HG03097 (cell line): ENCODE data around the gene AP1M1.

Experiments used
- ATAC-seq: cut with Tn5 transposase; IDR thresholded peaks from one replicate; pipeline ENCODE4 v1.9.1; 2021; ENCODE audit not compliant: unreplicated experiment, low FRiP score

The AP1M1 gene

GRCh38 chr19:16185123-16185767, 12.5 kb upstream of the AP1M1 start, which contains the start of gene FAM32A:
FAM32A (plus strand) TSS chr19:16185410; CDS start chr19:16185443, 33 bp downstream.
- peak; percentile 75 for ATAC-seq

DNA sequence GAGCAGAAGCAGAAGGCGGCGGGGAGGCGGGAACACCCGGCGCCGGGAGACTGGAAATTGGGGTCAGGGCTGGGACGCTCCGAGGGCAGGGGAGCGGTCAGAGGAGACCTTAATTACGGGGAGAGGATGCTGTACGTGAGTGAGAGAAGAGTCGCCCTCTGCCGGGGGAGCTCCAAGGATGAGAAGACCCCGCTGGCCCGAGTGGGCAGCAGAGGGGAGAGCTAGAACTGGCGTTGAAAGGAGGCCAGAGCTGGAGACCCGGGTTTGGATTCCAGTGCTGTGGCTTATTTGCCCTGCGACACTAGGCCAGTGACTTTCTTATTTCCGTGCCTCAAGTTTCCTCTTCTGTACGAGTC, 12.0 kb upstream of the AP1M1 start:
- ATAC-seq: no peak

DNA sequence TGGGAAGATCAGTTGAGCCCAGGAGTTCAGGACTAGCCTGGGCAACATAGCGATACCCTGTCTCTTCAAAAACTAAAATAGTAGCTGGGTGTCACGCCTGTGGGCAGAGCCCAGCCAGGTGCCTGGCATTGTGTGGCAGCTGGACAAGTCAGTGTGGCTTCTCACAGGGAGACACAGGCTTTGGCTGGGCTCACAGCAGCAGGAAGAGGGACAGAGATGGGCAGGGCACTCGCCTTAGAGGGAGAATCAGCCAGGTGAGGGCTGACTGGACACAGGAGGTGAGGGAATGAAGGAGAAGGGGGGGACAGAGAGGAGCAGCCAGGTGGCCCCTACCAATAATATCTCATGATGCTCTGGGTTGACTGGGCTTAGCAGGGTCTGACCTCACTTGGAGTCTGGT, 9.2 kb upstream of the AP1M1 start:
- ATAC-seq: no peak

GRCh38 chr19:16190198-16190597, 7.5 kb upstream of the AP1M1 start:
- ATAC-seq: no peak

DNA sequence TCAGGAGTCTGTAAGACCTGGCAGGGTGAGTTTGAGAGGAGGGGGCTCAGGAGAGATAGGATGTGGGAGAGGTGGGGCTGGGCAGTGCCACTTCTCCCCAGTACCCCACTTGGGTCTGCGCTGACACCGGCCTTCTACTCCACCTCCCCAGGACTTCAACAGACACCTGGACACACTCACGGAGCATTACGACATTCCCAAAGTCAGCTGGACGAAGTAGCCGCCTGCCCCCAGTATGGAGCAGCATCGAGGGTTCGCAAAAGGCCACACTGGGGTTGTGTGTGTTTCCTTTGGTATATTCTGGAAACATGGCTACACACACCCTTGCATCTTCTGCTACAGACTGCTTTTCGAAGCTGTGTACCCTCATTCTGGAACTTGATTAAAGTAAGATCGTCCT, 7.0 kb upstream of the AP1M1 start:
- no peak for ATAC-seq

GRCh38 chr19:16191216-16191908, 6.3 kb upstream of the AP1M1 start:
- ATAC-seq: no peak

GRCh38 chr19:16193466-16193865, 4.2 kb upstream of the AP1M1 start:
- ATAC-seq: no peak

DNA sequence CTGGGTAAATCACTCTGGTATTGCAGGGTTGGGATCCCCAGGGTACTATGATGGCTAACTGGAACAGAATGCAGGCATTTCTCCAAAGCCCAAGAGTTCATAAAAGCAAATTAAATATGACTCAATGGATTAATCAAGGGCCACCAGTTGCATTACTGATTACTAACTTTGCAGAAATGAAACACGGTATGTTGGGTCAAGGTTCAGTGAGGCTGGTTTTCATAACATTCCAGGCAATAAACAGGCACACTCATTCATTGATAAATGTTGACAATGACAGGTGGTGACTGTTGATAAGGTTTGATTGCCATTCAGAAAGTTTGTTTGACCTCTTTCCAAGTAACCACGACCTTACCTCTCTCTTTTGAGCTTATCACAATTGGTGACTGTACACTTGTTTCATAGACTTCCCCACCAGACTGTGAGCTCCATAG, 506 bp upstream of the AP1M1 start:
- peak; percentile 8 for ATAC-seq

DNA sequence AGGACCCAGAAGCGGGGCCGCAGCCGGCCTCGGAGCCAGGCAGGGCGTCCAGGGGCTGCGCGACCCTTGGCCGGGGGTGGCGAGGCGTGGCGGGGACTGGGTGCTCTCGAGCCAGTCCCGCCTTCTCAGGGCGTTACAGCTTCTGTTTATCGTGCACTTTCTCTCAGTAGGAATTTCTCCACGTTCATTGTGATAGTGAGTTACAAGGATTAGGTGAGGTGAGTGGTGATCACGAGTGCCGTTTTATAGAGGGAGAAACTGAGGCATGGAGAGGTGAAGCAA, 600 bp downstream of the AP1M1 start:
- no peak for ATAC-seq

DNA sequence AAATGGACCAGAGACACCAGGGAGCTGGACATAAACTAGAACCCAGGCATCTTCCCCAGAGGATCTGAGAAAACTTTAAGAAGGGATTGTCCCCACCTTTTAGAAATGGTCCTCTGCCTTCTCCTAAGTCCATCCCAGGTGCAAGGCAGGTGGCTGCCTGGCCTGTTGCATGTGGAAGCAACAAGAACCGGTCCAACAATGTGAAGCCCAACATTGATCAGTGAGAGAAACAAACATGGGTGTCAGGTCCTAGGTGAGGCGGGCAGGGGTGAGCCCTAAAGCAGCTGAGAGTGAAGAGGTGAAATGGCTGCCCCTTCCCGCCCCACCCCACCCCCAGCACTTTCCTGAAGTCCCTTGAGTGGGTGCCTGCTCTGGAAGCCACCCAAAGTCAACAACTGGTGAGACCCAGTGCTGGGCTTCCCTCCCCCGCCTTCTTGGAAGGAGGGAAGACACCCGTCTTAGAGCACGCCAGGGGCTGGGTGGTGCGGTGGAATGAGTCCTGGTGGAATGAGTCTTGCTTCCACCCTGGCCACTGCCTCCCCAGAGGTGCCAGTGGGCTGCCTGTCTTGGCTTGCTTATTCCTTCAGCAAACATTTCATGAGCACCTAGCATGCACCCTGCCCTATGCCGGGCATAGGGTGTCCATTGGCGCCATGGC, 1.7 kb downstream of the AP1M1 start:
- ATAC-seq: no peak

DNA sequence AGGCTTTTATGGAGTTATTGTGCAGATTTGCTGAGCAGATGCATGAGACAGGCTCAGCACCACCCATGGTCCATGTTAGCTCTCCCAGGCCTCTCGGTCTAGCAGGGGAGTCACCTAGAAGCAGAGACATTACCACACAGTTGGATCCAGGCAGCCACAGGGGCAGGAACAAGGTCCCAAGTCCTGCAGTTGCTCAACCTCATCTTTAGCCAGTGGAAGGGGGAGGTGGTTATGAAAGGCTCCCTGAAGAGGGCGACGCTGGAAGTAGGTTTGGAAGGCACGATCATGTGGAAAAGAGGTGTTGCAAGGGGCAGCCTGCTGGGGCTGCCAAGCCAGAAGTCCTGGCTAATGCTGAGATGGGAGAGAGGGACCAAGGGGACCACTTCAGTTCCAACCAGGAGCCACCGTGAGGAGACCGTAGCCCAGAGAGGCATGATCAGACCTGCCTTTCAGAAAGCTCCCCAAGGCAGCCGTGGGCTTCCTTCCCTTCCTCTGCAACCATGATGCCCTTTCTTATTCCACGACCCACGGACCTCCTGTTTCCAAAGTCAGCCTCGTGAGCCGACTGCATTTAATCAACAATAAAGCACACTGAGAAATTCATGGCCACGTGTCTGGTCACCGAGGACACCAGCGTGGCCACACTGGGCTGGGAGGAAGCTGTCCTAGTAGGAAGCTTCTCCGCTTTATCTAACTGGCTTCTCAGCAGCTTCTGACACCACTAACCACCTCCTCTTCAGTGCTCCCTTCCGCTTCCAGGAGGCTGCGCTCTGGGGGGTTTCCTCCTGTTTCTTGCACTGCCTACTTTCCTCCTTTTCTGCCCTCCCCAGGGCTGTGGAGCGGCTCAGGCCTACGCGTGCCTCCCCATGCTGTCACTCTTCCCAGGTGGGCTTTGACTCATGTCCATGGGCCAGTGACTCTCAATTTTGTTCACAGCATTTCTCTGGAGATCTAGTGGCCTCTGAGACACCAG, 2.6 kb downstream of the AP1M1 start:
- ATAC-seq: no peak

- ATAC-seq: no peak
These were observed 3.3 kb downstream of the AP1M1 start for GRCh38 chr19:16201011-16201391.

DNA sequence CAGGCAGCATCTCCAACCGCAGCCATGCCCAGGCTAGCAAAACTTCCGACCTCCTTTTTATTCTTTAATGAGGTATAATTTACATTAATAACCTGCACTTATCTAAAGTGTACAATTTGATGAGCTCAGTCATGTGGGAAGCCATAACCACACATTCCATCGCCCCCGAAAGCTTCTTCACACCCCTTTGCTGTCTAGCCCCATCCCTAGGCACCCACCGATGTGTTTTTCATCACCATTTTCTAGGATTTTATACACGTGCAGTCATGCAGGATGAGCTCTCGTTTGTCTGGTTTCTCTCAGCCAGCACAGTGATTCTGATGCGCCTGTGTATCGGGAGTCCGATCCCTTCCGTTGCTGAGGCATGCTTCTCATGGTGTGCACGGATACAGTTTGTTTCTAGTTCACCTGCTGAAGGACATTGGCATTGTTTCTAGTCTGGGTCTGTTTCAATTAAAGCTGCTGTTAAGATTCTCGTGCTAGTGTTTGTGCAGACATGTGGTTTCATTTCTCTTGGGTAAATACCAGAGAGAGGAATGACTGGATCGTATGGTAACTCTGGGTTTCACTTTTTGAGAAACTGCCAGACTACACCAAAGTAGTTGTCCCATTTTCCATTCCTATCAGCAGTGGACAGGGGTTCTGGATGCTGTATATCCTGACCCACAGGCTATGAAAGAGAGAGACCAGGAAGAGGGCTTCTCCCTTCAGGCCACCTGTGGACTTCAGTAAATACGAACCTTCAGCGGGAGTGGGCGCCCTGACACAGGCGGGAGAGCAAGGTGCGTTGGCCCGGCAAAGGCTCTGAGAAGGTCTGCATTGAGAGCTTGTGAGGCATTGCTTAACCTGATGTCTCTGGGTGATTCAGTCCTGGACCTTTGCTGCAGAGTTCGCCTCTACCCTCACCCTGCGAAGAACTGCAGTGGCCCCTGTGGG, 4.9 kb downstream of the AP1M1 start:
- no peak for ATAC-seq

- no peak for ATAC-seq
These were observed 5.7 kb downstream of the AP1M1 start for GRCh38 chr19:16203256-16204004.

DNA sequence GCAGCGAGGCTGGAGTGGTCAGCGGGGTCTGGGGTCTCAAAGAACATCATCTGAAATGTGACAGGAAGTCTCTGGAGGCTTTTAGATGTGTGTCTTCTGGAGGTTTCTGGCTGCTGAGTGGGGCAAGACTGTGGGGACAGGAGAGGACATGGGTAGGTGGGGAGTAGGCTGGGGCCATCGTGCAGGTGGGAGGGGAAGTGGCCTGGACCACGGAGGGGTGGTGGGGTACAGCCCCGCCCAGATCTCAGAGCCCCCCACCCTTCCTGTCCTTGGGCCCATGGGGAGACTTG, 6.2 kb downstream of the AP1M1 start:
- no peak for ATAC-seq

GRCh38 chr19:16205205-16206045, 7.7 kb downstream of the AP1M1 start:
- no peak for ATAC-seq

- ATAC-seq: no peak
These were observed 8.4 kb downstream of the AP1M1 start for GRCh38 chr19:16206046-16206605.

- no peak for ATAC-seq
These were observed 8.9 kb downstream of the AP1M1 start for GRCh38 chr19:16206637-16207036.
